CD14-positive monocyte (primary cell): ENCODE measurements around the gene ZNF582. TPM values are rescaled to one million over a fixed set of nuclear protein-coding genes. Genes with fewer than 3 reads are reported as not detected.

Source experiments
- DNase-seq, 3 donors: peaks; one replicate each; pipeline ENCODE4 v3.0.0-alpha.2; 2011 to 2022
- H2AFZ ChIP-seq: 2 replicates; pipeline ENCODE4 v1.6.0; 2012; ENCODE audit warnings: mild to moderate bottlenecking, low read depth, low read length, inconsistent platforms; ENCODE audit not compliant: insufficient read depth, poor library complexity, severe bottlenecking
- H3K27ac ChIP-seq, 2 donors: 1 replicate in 1 of 2; 2 replicates in 1 of 2; pipeline ENCODE4 v1.5.1; 2012 to 2013; ENCODE audit warnings: low read length in 2 of 2, control low read depth in 1 of 2, inconsistent platforms in 1 of 2, low read depth in 1 of 2, mild to moderate bottlenecking in 1 of 2
- H3K27me3 ChIP-seq, 2 donors: one replicate each; pipeline versions ENCODE4 v1.6.0 to v1.6.1; 2011 to 2013; ENCODE audit warnings: low read length in 2 of 2; ENCODE audit not compliant: control insufficient read depth in 2 of 2, insufficient read depth in 2 of 2
- H3K36me3 ChIP-seq, 2 donors: replicated peaks in 1 of 2; 1 replicate in 1 of 2; 2 replicates in 1 of 2; pipeline versions ENCODE4 v1.5.1 to v1.6.1; 2012 to 2013; ENCODE audit warnings: low read length in 2 of 2, control low read depth in 1 of 2, inconsistent platforms in 1 of 2, mild to moderate bottlenecking in 1 of 2; ENCODE audit not compliant: insufficient read depth in 2 of 2, control insufficient read depth in 1 of 2
- H3K4me1 ChIP-seq, 2 donors: 1 replicate in 1 of 2; 2 replicates in 1 of 2; pipeline versions ENCODE4 v1.5.1 to v1.6.1; 2012 to 2013; ENCODE audit warnings: low read length in 2 of 2, control low read depth in 1 of 2, inconsistent platforms in 1 of 2, mild to moderate bottlenecking in 1 of 2, moderate library complexity in 1 of 2; ENCODE audit not compliant: insufficient read depth in 2 of 2, control insufficient read depth in 1 of 2
- H3K4me2 ChIP-seq: replicated peaks from 2 replicates; pipeline ENCODE3; 2012; ENCODE audit warnings: low read length, moderate library complexity, mild to moderate bottlenecking; ENCODE audit not compliant: poor library complexity, severe bottlenecking; ENCODE audit errors: extremely low read depth
- H3K4me3 ChIP-seq, 3 experiments: fragments of 200-600 bp in 1 of 3; sonication (generic) in 1 of 3; replicated peaks in 1 of 3; 1 replicate in 2 of 3; 2 replicates in 1 of 3; pipeline ENCODE4 v1.5.1; 2011 to 2013; ENCODE audit warnings: low read length in 3 of 3, mild to moderate bottlenecking in 3 of 3, control low read depth in 2 of 3, low read depth in 2 of 3, inconsistent platforms in 1 of 3, moderate library complexity in 1 of 3
- H3K79me2 ChIP-seq: 2 replicates; pipeline ENCODE4 v1.6.0; 2012; ENCODE audit warnings: mild to moderate bottlenecking, control low read depth, inconsistent platforms, low read length, moderate library complexity; ENCODE audit not compliant: insufficient read depth
- H3K9ac ChIP-seq: 2 replicates; pipeline ENCODE4 v1.6.0; 2017; ENCODE audit warnings: low read length, mild to moderate bottlenecking; ENCODE audit not compliant: insufficient read depth, poor library complexity, severe bottlenecking
- H3K9me3 ChIP-seq, 2 donors: replicated peaks in 1 of 2; 1 replicate in 1 of 2; 2 replicates in 1 of 2; pipeline versions ENCODE4 v1.5.1 to v1.6.1; 2012 to 2013; ENCODE audit warnings: low read length in 2 of 2, control low read depth in 1 of 2; ENCODE audit not compliant: control insufficient read depth in 1 of 2, insufficient read depth in 1 of 2
- H4K20me1 ChIP-seq: 2 replicates; pipeline ENCODE4 v1.6.0; 2012; ENCODE audit warnings: mild to moderate bottlenecking, low read length, control low read depth, moderate library complexity; ENCODE audit not compliant: insufficient read depth
- H3K27ac Mint-ChIP-seq, 7 donors: one replicate each; pipeline ENCODE4 v1.8.0; 2020; ENCODE audit warnings: mild to moderate bottlenecking in 7 of 7, mixed read lengths in 7 of 7, moderate library complexity in 6 of 7, inconsistent platforms in 2 of 7
- H3K27me3 Mint-ChIP-seq, 3 donors: one replicate each; pipeline ENCODE4 v1.8.0; 2021 to 2022; ENCODE audit warnings: low read depth in 3 of 3, mild to moderate bottlenecking in 3 of 3, mixed read lengths in 3 of 3, moderate library complexity in 3 of 3, inconsistent platforms in 1 of 3
- H3K36me3 Mint-ChIP-seq, 2 donors: one replicate each; pipeline ENCODE4 v1.8.0; 2020; ENCODE audit warnings: mixed read lengths in 2 of 2, inconsistent platforms in 1 of 2, mild to moderate bottlenecking in 1 of 2
- H3K4me1 Mint-ChIP-seq: one replicate; pipeline ENCODE4 v1.8.0; 2020; ENCODE audit warnings: mild to moderate bottlenecking, mixed read lengths
- H3K4me3 Mint-ChIP-seq, 2 donors: one replicate each; pipeline ENCODE4 v1.8.0; 2020; ENCODE audit warnings: mild to moderate bottlenecking in 2 of 2, mixed read lengths in 2 of 2, moderate library complexity in 1 of 2
- H3K9me3 Mint-ChIP-seq, 7 donors: one replicate each; pipeline ENCODE4 v1.8.0; 2020 to 2022; ENCODE audit warnings: mixed read lengths in 7 of 7, mild to moderate bottlenecking in 6 of 7, moderate library complexity in 6 of 7, inconsistent platforms in 2 of 7
- intact Hi-C, 2 donors: fragments of 100-400 bp; cut with micrococcal nuclease; formaldehyde crosslinking; loops; one replicate each; pipeline versions ENCODE4 v1.15.0 to v1.15.1; 2023
- polyA plus RNA-seq, 3 donors: library from polyadenylated mRNA; depleted of rRNA in 1 of 3; unstranded in 2 of 3; stranded (reverse) in 1 of 3; fragments of 300-500 nt in 2 of 3; fragments of >200 nt in 1 of 3; fragmentation: Illumina TruSeq in 2 of 3; gene quantifications; 1 replicate in 2 of 3; 2 replicates in 1 of 3; pipeline ENCODE4 v1.2.3, GENCODE V29; 2012 to 2021
- TF ChIP-seq, protein P1 (sequence below): fragments of 200-600 bp; IDR thresholded peaks from one replicate; pipeline ENCODE4 v1.8.0; 2022; ENCODE audit warnings: antibody characterized with exemption, mild to moderate bottlenecking

ZNF582 gene
- polyA plus RNA-seq, 3 donors: 1.4 to 4.9 (median 1.6) TPM

- no peak overlapping the region for H3K27ac Mint-ChIP-seq
- peaks cover 2% of the 10 kb centered on the region for H3K4me1 Mint-ChIP-seq
- Histone ChIP-seq H3K27ac (no peak overlapping the region), H3K9ac (no peak overlapping the region), H3K27me3 (no peaks in the 10 kb centered on the region), H2AFZ (no peak overlapping the region), H3K36me3 (no peaks in the 10 kb centered on the region), H3K4me2 (no peak overlapping the region), H3K4me3 (no peak overlapping the region), H3K4me1 (no peaks in the 10 kb centered on the region), H3K79me2 (no peaks in the 10 kb centered on the region), H3K9me3 (peaks cover 4 to 9% of the 10 kb centered on the region in 2 donors), H4K20me1 (no peaks in the 10 kb centered on the region)
- intact Hi-C loops: loop anchor here (1.0 to 5.0 kb wide), 3 partner anchors 24 to 81 kb away; no protein-coding TSS in a partner anchor
- no peak overlapping the region for H3K4me3 Mint-ChIP-seq
- H3K36me3 Mint-ChIP-seq: no peaks in the 10 kb centered on the region
- H3K27me3 Mint-ChIP-seq: peaks cover 0 to 4% (median 0%) of the 10 kb centered on the region in 3 donors
- TF ChIP-seq, protein P1, sequence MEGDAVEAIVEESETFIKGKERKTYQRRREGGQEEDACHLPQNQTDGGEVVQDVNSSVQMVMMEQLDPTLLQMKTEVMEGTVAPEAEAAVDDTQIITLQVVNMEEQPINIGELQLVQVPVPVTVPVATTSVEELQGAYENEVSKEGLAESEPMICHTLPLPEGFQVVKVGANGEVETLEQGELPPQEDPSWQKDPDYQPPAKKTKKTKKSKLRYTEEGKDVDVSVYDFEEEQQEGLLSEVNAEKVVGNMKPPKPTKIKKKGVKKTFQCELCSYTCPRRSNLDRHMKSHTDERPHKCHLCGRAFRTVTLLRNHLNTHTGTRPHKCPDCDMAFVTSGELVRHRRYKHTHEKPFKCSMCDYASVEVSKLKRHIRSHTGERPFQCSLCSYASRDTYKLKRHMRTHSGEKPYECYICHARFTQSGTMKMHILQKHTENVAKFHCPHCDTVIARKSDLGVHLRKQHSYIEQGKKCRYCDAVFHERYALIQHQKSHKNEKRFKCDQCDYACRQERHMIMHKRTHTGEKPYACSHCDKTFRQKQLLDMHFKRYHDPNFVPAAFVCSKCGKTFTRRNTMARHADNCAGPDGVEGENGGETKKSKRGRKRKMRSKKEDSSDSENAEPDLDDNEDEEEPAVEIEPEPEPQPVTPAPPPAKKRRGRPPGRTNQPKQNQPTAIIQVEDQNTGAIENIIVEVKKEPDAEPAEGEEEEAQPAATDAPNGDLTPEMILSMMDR: peak; percentile 93
- peak; percentile 65 to 76 (median 67) for DNase-seq
- peaks cover under 1 to 14% (median 8%) of the 10 kb centered on the region in 7 donors for H3K9me3 Mint-ChIP-seq
Observed at GRCh38 chr19:56333506-56333905, 59.8 kb downstream of the ZNF582 start.

Other genes with a start within 250 kb of the ZNF582 start
- gene GALP, start 217.5 kb downstream of the ZNF582 start, polyA plus RNA-seq: not detected
- not detected for gene ZSCAN5B, start 195.8 kb downstream of the ZNF582 start, polyA plus RNA-seq
- not detected for gene ZSCAN5C, start 191.3 kb downstream of the ZNF582 start, polyA plus RNA-seq
- under 1 TPM; 0.25 to 0.70 (median 0.61) TPM for gene EDDM13, start 120.8 kb downstream of the ZNF582 start, polyA plus RNA-seq
- gene ZSCAN5A, start 78.7 kb downstream of the ZNF582 start, polyA plus RNA-seq: 10 to 100 TPM in 1 of 3 donors, 1 to 10 TPM in 2; 5.3 to 11.3 (median 6.3) TPM
- gene ZNF583, start 10.8 kb upstream of the ZNF582 start, polyA plus RNA-seq: 1 to 10 TPM; 1.3 to 6.6 (median 4.0) TPM
- under 1 TPM in 1 of 3 donors, not detected in 2; 0.14 TPM for gene ZNF667, start 83.8 kb upstream of the ZNF582 start, polyA plus RNA-seq
- gene ZNF471, start 114.3 kb upstream of the ZNF582 start, polyA plus RNA-seq: under 1 TPM in 2 of 3 donors, not detected in 1; 0.14 to 0.16 TPM
- 1 to 10 TPM in 1 of 3 donors, under 1 TPM in 2; 0.31 to 1.1 (median 0.41) TPM for gene ZFP28, start 145.4 kb upstream of the ZNF582 start, polyA plus RNA-seq
- under 1 TPM; 0.31 to 0.81 (median 0.40) TPM for gene ZNF470, start 173.9 kb upstream of the ZNF582 start, polyA plus RNA-seq
- 1 to 10 TPM; 2.6 to 4.0 (median 4.0) TPM for gene ZNF71, start 201.8 kb upstream of the ZNF582 start, polyA plus RNA-seq
- gene SMIM17, start 249.6 kb upstream of the ZNF582 start, polyA plus RNA-seq: not detected